ENCODE measurements around the gene EEFSEC. TPM values are rescaled to one million over a fixed set of nuclear protein-coding genes. Genes with fewer than 3 reads are reported as not detected.

Gene EEFSEC
- total RNA-seq, 1 experiment from 2014 or later = 9.5 TPM

- TF ChIP-seq CTCF (conservative IDR thresholded peaks at IDR 0.05) = no peak
- no peak overlapping the region for H3K4me2 ChIP-seq (ENCODE audit: insufficient read depth, insufficient read length, low read length)
- H3K23ac ChIP-seq (ENCODE audit: insufficient read length, low read depth, low read length) = no peak overlapping the region
- no peaks in the 10 kb centered on the region for H3K4me1 ChIP-seq (ENCODE audit: insufficient read depth, low read length)
- H3K56ac ChIP-seq (ENCODE audit: insufficient read length, low read depth, low read length) = no peak overlapping the region
- H2AFZ ChIP-seq (ENCODE audit: low read length) = no peak overlapping the region
- no peak overlapping the region for H4K5ac ChIP-seq (ENCODE audit: insufficient read length, low read depth, low read length)
- no peaks in the 10 kb centered on the region; a peak in 1 of 7 replicates for H3K36me3 Mint-ChIP-seq (ENCODE audit: insufficient read depth in 1 of 3, low read depth in 3 of 3)
- no peak overlapping the region for H3T11ph ChIP-seq (ENCODE audit: low read length)
- no peak overlapping the region for H4K91ac ChIP-seq (ENCODE audit: insufficient read length, low read depth, low read length)
- no peak overlapping the region for H3K9ac ChIP-seq (ENCODE audit: extremely low read depth, insufficient read length, low read length)
- H3K27ac Mint-ChIP-seq = no peak overlapping the region
- H3K79me2 ChIP-seq (ENCODE audit: insufficient read depth, low read length) = no peaks in the 10 kb centered on the region
- H2BK15ac ChIP-seq (ENCODE audit: low read depth, low read length) = no peak overlapping the region
- no peak overlapping the region for H2BK20ac ChIP-seq (ENCODE audit: low read depth, low read length, poor library complexity, severe bottlenecking)
- H3K79me1 ChIP-seq (ENCODE audit: insufficient read depth, low read depth, low read length, poor library complexity, severe bottlenecking) = no peaks in the 10 kb centered on the region
- H2BK120ac ChIP-seq (ENCODE audit: low read depth, low read length, poor library complexity, severe bottlenecking) = no peak overlapping the region
- H2BK12ac ChIP-seq (ENCODE audit: insufficient read length, low read depth, low read length) = no peak overlapping the region
- peaks cover 3 to 7% of the 10 kb centered on the region in 2 experiments; a peak in 3 of 4 replicates for H3K4me1 Mint-ChIP-seq
- H3K27me3 Mint-ChIP-seq (ENCODE audit: low read depth) = peaks cover 14% of the 10 kb centered on the region
- peaks cover 4 to 10% of the 10 kb centered on the region in 2 experiments; a peak in 2 of 5 replicates for H3K9me3 Mint-ChIP-seq
- no peak overlapping the region for H4K8ac ChIP-seq (replicated peaks; ENCODE audit: insufficient read length, low read depth, low read length)
- H3K9me3 ChIP-seq (ENCODE audit: control insufficient read depth, low read depth, low read length) = no peaks in the 10 kb centered on the region
- H3K4ac ChIP-seq (ENCODE audit: low read depth, low read length) = no peak overlapping the region
- no peak overlapping the region for H2BK5ac ChIP-seq (ENCODE audit: insufficient read length, low read length)
- no peaks in the 10 kb centered on the region; the same call in 1 of the 2 replicates for H3K27me3 ChIP-seq (ENCODE audit: insufficient read depth, low read length)
- no peak for DNase-seq
- no peak overlapping the region for H2AK5ac ChIP-seq (ENCODE audit: insufficient read length, low read length)
- no CpG with 5 or more reads among the region's 1 CpG for WGBS (ENCODE audit: extremely low coverage, insufficient read length, low lambda C conversion rate)
- H3K14ac ChIP-seq (ENCODE audit: insufficient read depth, low read length) = no peak overlapping the region
- no peaks in the 10 kb centered on the region for H3K23me2 ChIP-seq (ENCODE audit: insufficient read length, low read depth, low read length, poor library complexity, severe bottlenecking)
- H3K4me3 Mint-ChIP-seq = no peak overlapping the region; a peak in 1 of 5 replicates
- H4K20me1 ChIP-seq (ENCODE audit: control insufficient read depth, insufficient read depth, insufficient read length) = no peaks in the 10 kb centered on the region
- no peak overlapping the region for H3K27ac ChIP-seq (ENCODE audit: insufficient read length, low read depth, low read length)
- no peak overlapping the region for H3K18ac ChIP-seq (ENCODE audit: insufficient read length, low read depth, low read length)
Measured at GRCh38 chr3:128128251-128128650, 25.0 kb upstream of the EEFSEC start.
